ENCODE data around the gene AKAP6. TPM values are rescaled to one million over a fixed set of nuclear protein-coding genes. Genes with fewer than 3 reads are reported as not detected.

Gene AKAP6
- total RNA-seq, 1 donor from 2014 or later = 4.7 TPM

DNA sequence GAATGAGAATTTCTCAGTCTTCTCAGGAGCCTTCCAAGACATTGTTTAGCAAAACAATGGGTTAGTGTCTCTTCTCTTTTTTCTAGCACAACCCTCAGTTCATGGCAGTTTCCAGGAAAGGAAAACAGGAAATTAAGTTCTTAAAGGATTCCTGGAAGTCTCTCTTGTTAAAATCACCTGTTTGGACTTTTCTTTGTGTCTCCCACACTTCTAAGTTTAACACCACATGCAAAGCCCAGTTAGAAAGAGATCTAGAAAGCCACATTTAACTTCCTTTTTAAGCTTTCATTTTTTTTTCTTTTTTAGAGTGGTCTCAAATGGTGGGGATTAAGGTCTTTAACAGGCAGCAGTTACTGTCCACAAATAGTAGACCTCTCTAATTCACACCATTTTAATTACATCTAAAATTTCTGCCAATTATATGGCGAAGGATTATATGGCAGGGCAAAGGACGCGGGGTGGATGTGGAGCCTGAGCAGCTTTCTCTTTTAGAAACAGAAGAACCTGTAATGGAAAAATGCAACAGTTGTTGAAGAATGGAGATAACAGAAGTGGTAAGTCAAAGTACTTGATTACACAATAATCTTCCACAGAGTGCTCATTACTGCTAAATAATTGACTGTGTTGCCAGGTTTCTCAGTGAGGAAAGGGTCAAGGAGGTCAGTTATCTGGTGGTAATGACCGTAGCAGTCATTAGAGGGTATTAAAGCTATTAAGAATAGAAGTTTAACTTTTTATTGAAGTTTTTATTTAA is 298.6 kb downstream of the AKAP6 start:
- TF ChIP-seq, protein P1, sequence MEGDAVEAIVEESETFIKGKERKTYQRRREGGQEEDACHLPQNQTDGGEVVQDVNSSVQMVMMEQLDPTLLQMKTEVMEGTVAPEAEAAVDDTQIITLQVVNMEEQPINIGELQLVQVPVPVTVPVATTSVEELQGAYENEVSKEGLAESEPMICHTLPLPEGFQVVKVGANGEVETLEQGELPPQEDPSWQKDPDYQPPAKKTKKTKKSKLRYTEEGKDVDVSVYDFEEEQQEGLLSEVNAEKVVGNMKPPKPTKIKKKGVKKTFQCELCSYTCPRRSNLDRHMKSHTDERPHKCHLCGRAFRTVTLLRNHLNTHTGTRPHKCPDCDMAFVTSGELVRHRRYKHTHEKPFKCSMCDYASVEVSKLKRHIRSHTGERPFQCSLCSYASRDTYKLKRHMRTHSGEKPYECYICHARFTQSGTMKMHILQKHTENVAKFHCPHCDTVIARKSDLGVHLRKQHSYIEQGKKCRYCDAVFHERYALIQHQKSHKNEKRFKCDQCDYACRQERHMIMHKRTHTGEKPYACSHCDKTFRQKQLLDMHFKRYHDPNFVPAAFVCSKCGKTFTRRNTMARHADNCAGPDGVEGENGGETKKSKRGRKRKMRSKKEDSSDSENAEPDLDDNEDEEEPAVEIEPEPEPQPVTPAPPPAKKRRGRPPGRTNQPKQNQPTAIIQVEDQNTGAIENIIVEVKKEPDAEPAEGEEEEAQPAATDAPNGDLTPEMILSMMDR (conservative IDR thresholded peaks at IDR 0.05) = no peak
- DNase-seq (ENCODE audit: extremely low spot score, unreplicated experiment) = no peak
- H3K27ac Mint-ChIP-seq = no peak overlapping the region
- H3K27me3 Mint-ChIP-seq = no peaks in the 10 kb centered on the region
- no peaks in the 10 kb centered on the region for H3K4me1 Mint-ChIP-seq (ENCODE audit: unreplicated experiment)
- H3K4me3 Mint-ChIP-seq = no peak overlapping the region
- H3K9me3 Mint-ChIP-seq = no peaks in the 10 kb centered on the region
- no peaks in the 10 kb centered on the region for H3K36me3 Mint-ChIP-seq

DNA sequence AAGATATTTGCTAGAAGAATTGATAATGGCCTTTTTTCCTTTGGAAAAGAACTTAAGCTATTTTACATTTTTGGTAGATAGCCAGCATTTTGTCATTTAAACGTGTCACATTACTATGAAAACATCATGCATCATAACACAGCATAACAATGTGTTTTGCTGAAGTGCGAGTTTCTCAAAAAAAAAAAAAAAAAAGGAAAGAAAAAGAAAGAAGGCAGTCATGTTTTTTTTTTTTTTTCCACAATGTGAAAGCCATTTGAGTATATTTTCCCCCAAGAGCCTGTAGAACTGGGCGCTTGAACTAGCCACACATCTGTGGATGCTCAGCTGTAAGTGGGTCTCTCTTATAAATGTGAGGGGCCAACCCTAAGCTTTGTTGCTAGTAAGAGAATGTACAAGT is 300.1 kb downstream of the AKAP6 start:
- DNase-seq (ENCODE audit: extremely low spot score, unreplicated experiment) = no peak
- Mint-ChIP-seq H3K4me1 (ENCODE audit: unreplicated experiment) (no peaks in the 10 kb centered on the region), H3K27me3 (no peaks in the 10 kb centered on the region), H3K4me3 (no peak overlapping the region), H3K27ac (no peak overlapping the region), H3K9me3 (no peaks in the 10 kb centered on the region), H3K36me3 (no peaks in the 10 kb centered on the region)
- TF ChIP-seq, protein P1 (conservative IDR thresholded peaks at IDR 0.05) = no peak

DNA sequence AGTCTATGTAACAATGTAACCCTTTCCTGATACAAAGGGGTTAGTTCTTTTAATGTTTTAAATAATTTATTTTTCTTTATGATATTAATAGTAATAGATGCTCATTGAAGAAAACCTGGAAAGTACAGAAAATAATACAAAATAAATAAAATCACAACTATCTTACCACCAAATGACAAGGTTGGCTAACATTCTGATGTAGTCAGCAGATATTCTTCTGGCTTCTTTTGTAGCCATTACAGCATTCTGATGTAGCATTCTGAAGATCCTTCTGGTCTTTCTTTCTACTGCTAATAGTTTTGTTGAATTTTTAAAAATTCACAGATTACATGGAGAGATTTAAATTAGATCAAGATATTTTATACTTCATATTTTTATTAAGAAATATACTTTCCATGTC is 301.6 kb downstream of the AKAP6 start:
- TF ChIP-seq, protein P1 (conservative IDR thresholded peaks at IDR 0.05) = no peak
- Mint-ChIP-seq H3K27me3 (no peaks in the 10 kb centered on the region), H3K4me3 (no peak overlapping the region), H3K9me3 (no peaks in the 10 kb centered on the region), H3K4me1 (ENCODE audit: unreplicated experiment) (no peaks in the 10 kb centered on the region), H3K36me3 (no peaks in the 10 kb centered on the region), H3K27ac (no peak overlapping the region)
- no peak for DNase-seq (ENCODE audit: extremely low spot score, unreplicated experiment)

DNA sequence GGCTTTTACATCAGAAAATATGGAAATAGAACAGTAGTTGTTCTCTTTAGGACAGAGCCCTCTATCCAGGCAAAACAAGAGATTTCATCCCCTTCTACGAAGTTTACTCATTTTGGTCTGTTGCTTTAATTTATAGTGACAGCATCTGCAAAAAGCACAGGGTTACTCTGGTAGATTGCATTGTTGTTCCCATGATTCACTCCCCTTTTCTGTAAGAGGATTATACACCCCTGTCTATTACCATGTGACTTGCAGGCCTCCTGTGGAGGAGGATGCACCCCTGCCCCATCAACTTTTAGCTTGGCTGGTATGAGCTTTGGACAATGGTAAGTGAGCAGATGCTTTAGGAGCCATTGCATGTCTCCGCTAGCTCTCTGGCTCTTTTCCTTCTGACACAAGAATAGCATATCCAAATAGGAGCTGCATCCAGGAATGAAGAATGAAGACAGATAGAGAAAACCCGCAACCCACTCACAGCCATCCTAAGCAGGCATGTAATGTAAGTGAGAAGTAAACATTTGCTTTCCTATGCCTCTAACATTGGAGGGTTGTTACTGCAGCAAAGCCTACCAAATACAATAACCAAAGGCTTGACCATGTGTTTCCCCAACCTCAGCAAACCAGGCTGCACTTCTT is 304.2 kb downstream of the AKAP6 start:
- H3K4me3 Mint-ChIP-seq = no peak overlapping the region
- H3K27me3 Mint-ChIP-seq = no peaks in the 10 kb centered on the region
- H3K27ac Mint-ChIP-seq = no peak overlapping the region
- H3K36me3 Mint-ChIP-seq = no peaks in the 10 kb centered on the region
- H3K4me1 Mint-ChIP-seq (ENCODE audit: unreplicated experiment) = no peaks in the 10 kb centered on the region
- H3K9me3 Mint-ChIP-seq = no peaks in the 10 kb centered on the region
- TF ChIP-seq, protein P1 (conservative IDR thresholded peaks at IDR 0.05) = no peak
- DNase-seq (ENCODE audit: extremely low spot score, unreplicated experiment) = no peak

DNA sequence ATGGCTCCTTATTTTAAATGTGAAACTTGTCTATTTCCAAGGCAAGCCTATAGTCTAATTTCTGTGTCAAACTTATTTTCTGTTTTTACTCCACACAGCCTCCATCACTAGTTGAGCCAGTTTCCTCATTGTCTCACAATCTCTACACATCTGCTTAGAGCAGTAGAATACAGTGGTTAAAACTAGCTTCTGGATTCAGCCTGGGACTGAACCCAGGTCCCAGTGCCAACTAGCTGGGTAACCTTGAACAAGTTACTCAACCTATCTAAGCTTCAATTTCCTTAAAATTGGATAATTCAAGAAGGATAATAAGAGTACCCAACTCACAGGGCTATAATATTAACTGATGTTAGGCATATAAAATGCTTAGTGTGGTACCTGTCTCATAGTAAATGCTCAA is 304.8 kb downstream of the AKAP6 start:
- Mint-ChIP-seq H3K36me3 (no peaks in the 10 kb centered on the region), H3K27ac (no peak overlapping the region), H3K27me3 (no peaks in the 10 kb centered on the region), H3K9me3 (no peaks in the 10 kb centered on the region), H3K4me3 (no peak overlapping the region), H3K4me1 (ENCODE audit: unreplicated experiment) (no peaks in the 10 kb centered on the region)
- no peak for DNase-seq (ENCODE audit: extremely low spot score, unreplicated experiment)
- TF ChIP-seq, protein P1 (conservative IDR thresholded peaks at IDR 0.05) = no peak
